Measurements from ENCODE around the gene NECAB2. TPM values are rescaled to one million over a fixed set of nuclear protein-coding genes. Genes with fewer than 3 reads are reported as not detected.
A peak's percentile ranks its signal among the peaks of the same experiment; 100 is the strongest.

Gene NECAB2
- total RNA-seq = not detected

GRCh38 chr16:83967838-83968305 lies at the start of gene NECAB2:
NECAB2 (plus strand) TSS chr16:83968244; CDS start chr16:83968649, 405 bp downstream.
- ATAC-seq = no peak
- Histone ChIP-seq H3K36me3 (peaks cover 0 to 34% of the 10 kb centered on the region in 2 donors), H3K4me3 (peak within 1 kb of the TSS in 2 of 4 donors; percentile 28 to 29), H3K27me3 (peaks cover 0 to 7% (median 0%) of the 10 kb centered on the region in 3 donors), H3K9me3 (no peaks in the 10 kb centered on the region), H3K27ac (no peak within 1 kb of the TSS), H3K4me1 (no peaks in the 10 kb centered on the region)
- no peak for DNase-seq
- intact Hi-C loops (cut with DNase I; ENCODE audit: low total_unique reads) (loop anchor here (5.0 kb wide), 1 partner anchor 219 kb away; the partner anchor contains the start of gene TAF1C), in situ Hi-C loops (cut with MboI; ENCODE audit: low sequenced_read_pairs in 4 of 4) (loop anchor here (10.0 to 25.0 kb wide), 6 partner anchors 94 to 519 kb away; partner anchors contain the start of genes ADAD2 (in 1 of the 4), HSBP1 (in 1 of the 4) and TAF1C (in 1 of the 4))
- TF ChIP-seq CTCF (IDR thresholded peaks at IDR 0.05 in 4 of 5, conservative IDR thresholded peaks at IDR 0.05 in 1 of 5) (peak in 3 of 5 experiments; percentile 32 to 69 (median 56)), POLR2A (IDR thresholded peaks at IDR 0.05) (no peak)

- no peak overlapping the region for H3K4me3 ChIP-seq
- H3K4me1 ChIP-seq = peaks cover 0 to under 1% of the 10 kb centered on the region in 2 donors
- no peak overlapping the region for H3K27ac ChIP-seq
- ATAC-seq (no peak), DNase-seq (no peak)
- TF ChIP-seq CTCF (IDR thresholded peaks at IDR 0.05 in 4 of 5, conservative IDR thresholded peaks at IDR 0.05 in 1 of 5) = no peak
- no peak for TF ChIP-seq POLR2A (IDR thresholded peaks at IDR 0.05)
- H3K36me3 ChIP-seq = peaks cover 0 to 44% of the 10 kb centered on the region in 2 donors
- intact Hi-C loops (cut with DNase I; ENCODE audit: low total_unique reads) = no loop called here
- no peaks in the 10 kb centered on the region for H3K9me3 ChIP-seq
- H3K27me3 ChIP-seq = no peaks in the 10 kb centered on the region
- in situ Hi-C loops (cut with MboI; ENCODE audit: low sequenced_read_pairs in 4 of 4) = loop anchor here in 1 of 4 donors (10.0 kb wide), 1 partner anchor 124 kb away; the partner anchor contains the start of gene SLC38A8
Measured at GRCh38 chr16:83920894-83921491, 47.1 kb upstream of the NECAB2 start.

- H3K4me1 ChIP-seq = peaks cover 8 to 10% of the 10 kb centered on the region in 2 donors
- H3K9me3 ChIP-seq = no peaks in the 10 kb centered on the region
- no peak overlapping the region for H3K27ac ChIP-seq
- H3K27me3 ChIP-seq = no peaks in the 10 kb centered on the region
- DNase-seq (peak in 1 of 2 donors; percentile 8), ATAC-seq (no peak)
- intact Hi-C loops (cut with DNase I; ENCODE audit: low total_unique reads) = no loop called here
- no peak for TF ChIP-seq CTCF (IDR thresholded peaks at IDR 0.05 in 4 of 5, conservative IDR thresholded peaks at IDR 0.05 in 1 of 5)
- TF ChIP-seq POLR2A (IDR thresholded peaks at IDR 0.05) = no peak
- in situ Hi-C loops (cut with MboI; ENCODE audit: low sequenced_read_pairs in 4 of 4) = loop anchor here in 1 of 4 donors (10.0 kb wide), 1 partner anchor 121 kb away; the partner anchor contains the start of gene SLC38A8
- no peak overlapping the region for H3K4me3 ChIP-seq
- H3K36me3 ChIP-seq = peaks cover 0 to 23% of the 10 kb centered on the region in 2 donors
Measured at GRCh38 chr16:83923581-83924365, 44.3 kb upstream of the NECAB2 start.

- TF ChIP-seq CTCF (IDR thresholded peaks at IDR 0.05 in 4 of 5, conservative IDR thresholded peaks at IDR 0.05 in 1 of 5) (no peak), POLR2A (IDR thresholded peaks at IDR 0.05) (no peak)
Measured at GRCh38 chr16:83924686-83925085, 43.4 kb upstream of the NECAB2 start.

More at GRCh38 chr16:83924686-83925085, 43.4 kb upstream of the NECAB2 start:
- no peak overlapping the region for H3K4me3 ChIP-seq
- H3K4me1 ChIP-seq = peaks cover 8 to 10% of the 10 kb centered on the region in 2 donors
- intact Hi-C loops (cut with DNase I; ENCODE audit: low total_unique reads) = no loop called here
- H3K9me3 ChIP-seq = no peaks in the 10 kb centered on the region
- ATAC-seq = no peak
- no peaks in the 10 kb centered on the region for H3K27me3 ChIP-seq
- H3K27ac ChIP-seq = no peak overlapping the region
- in situ Hi-C loops (cut with MboI; ENCODE audit: low sequenced_read_pairs in 4 of 4) = loop anchor here in 1 of 4 donors (10.0 kb wide), 1 partner anchor 120 kb away; the partner anchor contains the start of gene SLC38A8
- H3K36me3 ChIP-seq = peaks cover 0 to 14% of the 10 kb centered on the region in 2 donors
- DNase-seq = no peak
